ENCODE measurements around the gene UBE2D4.

Gene UBE2D4

DNA sequence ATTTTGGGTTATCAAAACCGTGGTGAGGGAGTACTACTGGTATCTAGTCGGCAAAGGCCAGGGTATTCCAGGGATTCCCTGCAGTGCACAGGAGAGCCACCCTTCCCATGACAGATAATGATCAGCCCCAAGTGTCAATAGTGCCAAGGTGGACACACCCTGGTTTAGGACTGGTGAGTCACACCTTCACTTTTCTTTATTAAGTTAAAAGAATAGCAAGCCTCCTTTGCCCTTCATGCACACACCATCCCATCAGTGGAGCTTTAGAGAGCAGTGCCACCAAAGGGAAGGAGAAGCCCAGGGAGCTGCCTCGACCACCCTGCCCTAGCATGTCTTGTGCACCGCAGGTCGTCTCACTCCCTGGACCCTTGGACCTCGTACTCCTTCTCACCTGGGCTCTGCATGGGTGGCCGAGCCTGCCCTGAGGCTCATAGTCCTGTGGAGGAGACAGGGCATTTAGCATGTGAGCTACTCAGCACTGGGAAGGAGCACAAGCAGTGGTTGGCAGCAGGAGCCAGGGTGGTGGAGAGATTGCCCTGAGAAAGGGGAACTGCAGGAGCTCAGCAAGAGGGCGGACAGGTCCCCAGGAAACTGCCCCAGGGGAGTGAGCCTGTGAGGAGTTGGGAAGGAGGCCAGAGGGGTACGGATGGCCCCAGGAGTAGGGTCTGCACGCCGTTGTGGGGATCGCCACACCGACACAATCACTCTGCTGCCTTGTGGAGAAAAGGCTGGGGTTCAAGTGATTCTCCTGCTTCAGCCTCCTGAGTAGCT is 17.4 kb downstream of the UBE2D4 start:
- Mint-ChIP-seq H3K4me1 (no peaks in the 10 kb centered on the region), H3K9me3 (no peaks in the 10 kb centered on the region), H3K27me3 (ENCODE audit: low read depth) (no peaks in the 10 kb centered on the region), H3K36me3 (ENCODE audit: low read depth) (peaks cover 13% of the 10 kb centered on the region), H3K4me3 (no peak overlapping the region), H3K27ac (no peak overlapping the region)
- no peak for TF ChIP-seq CTCF (IDR thresholded peaks at IDR 0.05; ENCODE audit: unreplicated experiment in 3 of 3)

- no peak for TF ChIP-seq CTCF (IDR thresholded peaks at IDR 0.05; ENCODE audit: unreplicated experiment in 3 of 3)
- Mint-ChIP-seq H3K9me3 (no peaks in the 10 kb centered on the region), H3K36me3 (ENCODE audit: low read depth) (peaks cover 13% of the 10 kb centered on the region), H3K27me3 (ENCODE audit: low read depth) (no peaks in the 10 kb centered on the region), H3K4me1 (no peaks in the 10 kb centered on the region), H3K4me3 (no peak overlapping the region), H3K27ac (no peak overlapping the region)
Observed at GRCh38 chr7:43944286-43944685, 18.1 kb downstream of the UBE2D4 start.

GRCh38 chr7:43952028-43952427 is 25.8 kb downstream of the UBE2D4 start:
- Mint-ChIP-seq H3K4me3 (no peak overlapping the region), H3K27ac (no peak overlapping the region), H3K36me3 (ENCODE audit: low read depth) (peaks cover 25% of the 10 kb centered on the region), H3K9me3 (no peaks in the 10 kb centered on the region), H3K27me3 (ENCODE audit: low read depth) (peaks cover 4% of the 10 kb centered on the region), H3K4me1 (peaks cover 4% of the 10 kb centered on the region)
- no peak for TF ChIP-seq CTCF (IDR thresholded peaks at IDR 0.05; ENCODE audit: unreplicated experiment in 3 of 3)

DNA sequence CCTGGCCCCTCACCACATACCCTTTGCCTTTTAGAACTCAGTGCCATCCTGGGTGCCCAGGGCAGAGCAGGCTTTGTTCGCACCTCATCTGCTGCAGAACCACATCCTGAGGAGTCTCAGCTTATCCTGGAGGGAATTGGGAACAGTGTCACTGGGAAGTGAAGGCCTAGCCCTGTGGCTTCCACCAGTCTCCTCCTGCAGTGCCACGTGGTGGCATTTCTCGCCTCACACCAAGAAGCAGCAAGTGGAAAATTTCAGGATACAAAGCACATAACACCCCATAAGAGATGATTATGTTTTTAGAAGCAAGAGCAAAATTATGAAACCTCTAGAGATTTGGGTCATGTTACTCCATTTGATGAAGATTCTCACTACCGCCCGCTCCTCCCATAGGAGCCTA is 26.8 kb downstream of the UBE2D4 start:
- Mint-ChIP-seq H3K36me3 (ENCODE audit: low read depth) (peaks cover 20% of the 10 kb centered on the region), H3K27me3 (ENCODE audit: low read depth) (peaks cover 4% of the 10 kb centered on the region), H3K27ac (no peak overlapping the region), H3K4me3 (no peak overlapping the region), H3K9me3 (no peaks in the 10 kb centered on the region), H3K4me1 (peaks cover 4% of the 10 kb centered on the region)
- TF ChIP-seq CTCF (IDR thresholded peaks at IDR 0.05; ENCODE audit: unreplicated experiment in 3 of 3), result no peak

DNA sequence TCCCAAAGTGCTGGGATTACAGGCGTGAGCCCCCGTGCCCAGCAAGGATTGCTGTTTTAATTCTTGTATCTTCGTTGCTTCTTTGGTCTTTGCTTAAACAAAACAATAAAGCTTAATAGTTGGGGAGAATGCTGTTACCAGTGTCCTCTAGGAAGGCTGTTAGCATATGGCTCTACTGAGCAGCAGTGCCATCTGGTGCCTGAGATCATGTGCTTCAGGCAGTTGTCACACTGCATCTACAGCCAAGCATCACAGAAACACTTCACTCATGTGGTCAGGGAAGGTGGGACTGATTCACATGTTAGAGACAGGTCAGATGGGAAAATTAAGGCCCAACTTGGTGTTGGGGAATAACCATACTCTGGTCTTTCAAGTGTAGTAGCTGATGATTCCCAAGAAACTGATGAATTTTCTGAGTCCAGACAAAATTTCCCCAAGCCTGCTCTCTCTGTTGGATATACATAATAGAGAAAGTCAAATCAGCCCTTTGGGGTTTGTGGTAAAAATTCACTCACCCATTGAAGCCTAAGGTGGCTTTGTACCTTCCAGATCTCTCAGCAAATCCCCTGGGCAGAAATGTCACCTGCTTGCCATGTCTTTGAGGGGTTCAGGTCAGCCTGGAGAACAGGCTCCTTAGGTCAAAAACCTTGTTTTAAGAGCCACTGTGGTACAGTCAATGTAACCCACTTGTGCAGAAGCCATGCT is 28.4 kb downstream of the UBE2D4 start:
- TF ChIP-seq CTCF (IDR thresholded peaks at IDR 0.05; ENCODE audit: unreplicated experiment in 3 of 3), result peak in 2 of 3 experiments; percentile 38 to 47
- Mint-ChIP-seq H3K9me3 (no peaks in the 10 kb centered on the region), H3K27ac (no peak overlapping the region), H3K27me3 (ENCODE audit: low read depth) (peaks cover 4% of the 10 kb centered on the region), H3K4me1 (peaks cover 4% of the 10 kb centered on the region), H3K36me3 (ENCODE audit: low read depth) (peaks cover 26% of the 10 kb centered on the region), H3K4me3 (no peak overlapping the region)
